GM12872 (cell line): ENCODE measurements around the gene PTCD1.

Experiments
- CTCF ChIP-seq: IDR thresholded peaks from 3 replicates; pipeline ENCODE4 v1.5.1; 2011; ENCODE audit warnings: low read depth, mild to moderate bottlenecking, low read length, moderate library complexity; ENCODE audit not compliant: insufficient read depth

The PTCD1 gene

GRCh38 chr7:99396418-99397296 lies 41.9 kb downstream of the PTCD1 start:
- no peak for TF ChIP-seq CTCF

- no peak for TF ChIP-seq CTCF
These were observed 42.8 kb downstream of the PTCD1 start for GRCh38 chr7:99395616-99396327.

- no peak for TF ChIP-seq CTCF
These were observed 44.5 kb downstream of the PTCD1 start for GRCh38 chr7:99394188-99394502.

GRCh38 chr7:99393355-99394187 lies 45.0 kb downstream of the PTCD1 start:
- no peak for TF ChIP-seq CTCF

- no peak for TF ChIP-seq CTCF
These were observed 45.8 kb downstream of the PTCD1 start for GRCh38 chr7:99392659-99393354.

- no peak for TF ChIP-seq CTCF
These were observed 46.6 kb downstream of the PTCD1 start for GRCh38 chr7:99392046-99392445.
